CD14-positive monocyte (primary cell): ENCODE results near the gene DPM3. TPM values are rescaled to one million over a fixed set of nuclear protein-coding genes. Genes with fewer than 3 reads are reported as not detected.
"Not testable (repeated sequence)": the region's sequence is repeated elsewhere in the genome, so short reads cannot be mapped to it uniquely, and the experiment has no call there.

ENCODE experiments used
- DNase-seq, 3 donors: peaks; one replicate each; pipeline ENCODE4 v3.0.0-alpha.2; 2011 to 2022
- H2AFZ ChIP-seq: 2 replicates; pipeline ENCODE4 v1.6.0; 2012; ENCODE audit warnings: mild to moderate bottlenecking, low read depth, low read length, inconsistent platforms; ENCODE audit not compliant: insufficient read depth, poor library complexity, severe bottlenecking
- H3K27ac ChIP-seq, 2 donors: 1 replicate in 1 of 2; 2 replicates in 1 of 2; pipeline ENCODE4 v1.5.1; 2012 to 2013; ENCODE audit warnings: low read length in 2 of 2, control low read depth in 1 of 2, inconsistent platforms in 1 of 2, low read depth in 1 of 2, mild to moderate bottlenecking in 1 of 2
- H3K27me3 ChIP-seq, 2 donors: one replicate each; pipeline versions ENCODE4 v1.6.0 to v1.6.1; 2011 to 2013; ENCODE audit warnings: low read length in 2 of 2; ENCODE audit not compliant: control insufficient read depth in 2 of 2, insufficient read depth in 2 of 2
- H3K36me3 ChIP-seq, 2 donors: replicated peaks in 1 of 2; 1 replicate in 1 of 2; 2 replicates in 1 of 2; pipeline versions ENCODE4 v1.5.1 to v1.6.1; 2012 to 2013; ENCODE audit warnings: low read length in 2 of 2, control low read depth in 1 of 2, inconsistent platforms in 1 of 2, mild to moderate bottlenecking in 1 of 2; ENCODE audit not compliant: insufficient read depth in 2 of 2, control insufficient read depth in 1 of 2
- H3K4me1 ChIP-seq, 2 donors: 1 replicate in 1 of 2; 2 replicates in 1 of 2; pipeline versions ENCODE4 v1.5.1 to v1.6.1; 2012 to 2013; ENCODE audit warnings: low read length in 2 of 2, control low read depth in 1 of 2, inconsistent platforms in 1 of 2, mild to moderate bottlenecking in 1 of 2, moderate library complexity in 1 of 2; ENCODE audit not compliant: insufficient read depth in 2 of 2, control insufficient read depth in 1 of 2
- H3K4me2 ChIP-seq: replicated peaks from 2 replicates; pipeline ENCODE3; 2012; ENCODE audit warnings: low read length, moderate library complexity, mild to moderate bottlenecking; ENCODE audit not compliant: poor library complexity, severe bottlenecking; ENCODE audit errors: extremely low read depth
- H3K4me3 ChIP-seq, 3 experiments: fragments of 200-600 bp in 1 of 3; sonication (generic) in 1 of 3; replicated peaks in 1 of 3; 1 replicate in 2 of 3; 2 replicates in 1 of 3; pipeline ENCODE4 v1.5.1; 2011 to 2013; ENCODE audit warnings: low read length in 3 of 3, mild to moderate bottlenecking in 3 of 3, control low read depth in 2 of 3, low read depth in 2 of 3, inconsistent platforms in 1 of 3, moderate library complexity in 1 of 3
- H3K79me2 ChIP-seq: 2 replicates; pipeline ENCODE4 v1.6.0; 2012; ENCODE audit warnings: mild to moderate bottlenecking, control low read depth, inconsistent platforms, low read length, moderate library complexity; ENCODE audit not compliant: insufficient read depth
- H3K9ac ChIP-seq: 2 replicates; pipeline ENCODE4 v1.6.0; 2017; ENCODE audit warnings: low read length, mild to moderate bottlenecking; ENCODE audit not compliant: insufficient read depth, poor library complexity, severe bottlenecking
- H3K9me3 ChIP-seq, 2 donors: replicated peaks in 1 of 2; 1 replicate in 1 of 2; 2 replicates in 1 of 2; pipeline versions ENCODE4 v1.5.1 to v1.6.1; 2012 to 2013; ENCODE audit warnings: low read length in 2 of 2, control low read depth in 1 of 2; ENCODE audit not compliant: control insufficient read depth in 1 of 2, insufficient read depth in 1 of 2
- H4K20me1 ChIP-seq: 2 replicates; pipeline ENCODE4 v1.6.0; 2012; ENCODE audit warnings: mild to moderate bottlenecking, low read length, control low read depth, moderate library complexity; ENCODE audit not compliant: insufficient read depth
- H3K27ac Mint-ChIP-seq, 7 donors: one replicate each; pipeline ENCODE4 v1.8.0; 2020; ENCODE audit warnings: mild to moderate bottlenecking in 7 of 7, mixed read lengths in 7 of 7, moderate library complexity in 6 of 7, inconsistent platforms in 2 of 7
- H3K27me3 Mint-ChIP-seq, 3 donors: one replicate each; pipeline ENCODE4 v1.8.0; 2021 to 2022; ENCODE audit warnings: low read depth in 3 of 3, mild to moderate bottlenecking in 3 of 3, mixed read lengths in 3 of 3, moderate library complexity in 3 of 3, inconsistent platforms in 1 of 3
- H3K36me3 Mint-ChIP-seq, 2 donors: one replicate each; pipeline ENCODE4 v1.8.0; 2020; ENCODE audit warnings: mixed read lengths in 2 of 2, inconsistent platforms in 1 of 2, mild to moderate bottlenecking in 1 of 2
- H3K4me1 Mint-ChIP-seq: one replicate; pipeline ENCODE4 v1.8.0; 2020; ENCODE audit warnings: mild to moderate bottlenecking, mixed read lengths
- H3K4me3 Mint-ChIP-seq, 2 donors: one replicate each; pipeline ENCODE4 v1.8.0; 2020; ENCODE audit warnings: mild to moderate bottlenecking in 2 of 2, mixed read lengths in 2 of 2, moderate library complexity in 1 of 2
- H3K9me3 Mint-ChIP-seq, 7 donors: one replicate each; pipeline ENCODE4 v1.8.0; 2020 to 2022; ENCODE audit warnings: mixed read lengths in 7 of 7, mild to moderate bottlenecking in 6 of 7, moderate library complexity in 6 of 7, inconsistent platforms in 2 of 7
- WGBS: methylation state at CpG from one replicate; pipeline ENCODE4 v1.1.5; 2013; ENCODE audit warnings: missing lambda C conversion rate; ENCODE audit not compliant: insufficient coverage; 5-methylcytosine and 5-hydroxymethylcytosine counted together
- intact Hi-C, 2 donors: fragments of 100-400 bp; cut with micrococcal nuclease; formaldehyde crosslinking; loops; one replicate each; pipeline versions ENCODE4 v1.15.0 to v1.15.1; 2023
- polyA plus RNA-seq, 3 donors: library from polyadenylated mRNA; depleted of rRNA in 1 of 3; unstranded in 2 of 3; stranded (reverse) in 1 of 3; fragments of 300-500 nt in 2 of 3; fragments of >200 nt in 1 of 3; fragmentation: Illumina TruSeq in 2 of 3; gene quantifications; 1 replicate in 2 of 3; 2 replicates in 1 of 3; pipeline ENCODE4 v1.2.3, GENCODE V29; 2012 to 2021
- TF ChIP-seq, protein P1 (sequence below): fragments of 200-600 bp; IDR thresholded peaks from one replicate; pipeline ENCODE4 v1.8.0; 2022; ENCODE audit warnings: antibody characterized with exemption, mild to moderate bottlenecking

Gene DPM3
- polyA plus RNA-seq, 3 donors, result 99.9 to 141 (median 105) TPM

DNA sequence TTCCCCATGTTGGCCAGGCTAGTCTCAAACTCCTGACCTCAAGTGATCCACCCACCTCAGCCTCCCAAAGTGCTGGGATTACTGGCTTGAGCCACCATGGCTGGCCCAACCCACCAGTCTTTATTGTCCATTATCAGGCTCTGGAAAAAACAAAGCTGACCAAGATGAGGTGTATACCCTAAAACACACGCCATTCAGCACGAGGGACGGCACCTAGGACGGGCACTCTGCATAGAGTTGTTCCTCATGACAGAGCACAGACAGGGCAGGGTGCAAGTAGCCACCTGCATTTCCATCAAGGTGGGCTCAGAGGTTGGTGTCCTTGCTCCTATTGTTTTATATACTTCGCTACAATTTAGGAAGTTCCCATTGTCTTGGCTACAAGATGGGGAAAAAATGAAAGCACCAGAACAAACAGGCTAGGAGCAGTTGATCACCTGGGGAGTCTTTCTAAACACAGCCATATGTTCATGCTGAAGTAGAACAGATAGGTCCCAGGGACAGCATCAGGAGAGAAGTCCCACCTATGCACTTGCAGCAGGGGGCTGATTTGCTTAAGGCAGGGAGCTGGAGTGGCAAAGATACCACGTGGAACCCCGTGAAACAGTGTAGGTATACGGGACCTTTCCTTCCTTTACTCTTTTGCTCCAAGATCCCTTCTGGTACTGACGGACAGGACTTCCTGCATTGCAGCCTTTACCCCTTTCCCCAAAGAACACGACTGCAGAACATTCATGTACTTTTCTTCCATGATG is 28.3 kb upstream of the DPM3 start:
- H3K27ac ChIP-seq, result no peak overlapping the region
- peak overlapping the region in 2 of 7 donors; percentile 1 to 41 for H3K27ac Mint-ChIP-seq
- 95% methylated on average over 7 of the region's 10 CpGs for WGBS
- H3K4me3 ChIP-seq, result no peak overlapping the region
- peaks cover 14 to 19% of the 10 kb centered on the region in 2 donors for H3K36me3 ChIP-seq
- no peak for DNase-seq
- no peaks in the 10 kb centered on the region for H4K20me1 ChIP-seq
- no peak overlapping the region for H3K9ac ChIP-seq
- no peak overlapping the region for H3K4me3 Mint-ChIP-seq
- peaks cover 31% of the 10 kb centered on the region for H3K4me1 Mint-ChIP-seq
- peaks cover 29 to 31% of the 10 kb centered on the region in 2 donors for H3K4me1 ChIP-seq
- H3K36me3 Mint-ChIP-seq, result peaks cover 19 to 30% of the 10 kb centered on the region in 2 donors
- H3K27me3 ChIP-seq, result peaks cover 0 to 15% of the 10 kb centered on the region in 2 donors
- peaks cover 0 to 11% (median 6%) of the 10 kb centered on the region in 7 donors for H3K9me3 Mint-ChIP-seq
- no peak overlapping the region for H3K4me2 ChIP-seq
- H2AFZ ChIP-seq, result no peak overlapping the region
- H3K27me3 Mint-ChIP-seq, result peaks cover 16 to 27% (median 24%) of the 10 kb centered on the region in 3 donors
- TF ChIP-seq, protein P1, sequence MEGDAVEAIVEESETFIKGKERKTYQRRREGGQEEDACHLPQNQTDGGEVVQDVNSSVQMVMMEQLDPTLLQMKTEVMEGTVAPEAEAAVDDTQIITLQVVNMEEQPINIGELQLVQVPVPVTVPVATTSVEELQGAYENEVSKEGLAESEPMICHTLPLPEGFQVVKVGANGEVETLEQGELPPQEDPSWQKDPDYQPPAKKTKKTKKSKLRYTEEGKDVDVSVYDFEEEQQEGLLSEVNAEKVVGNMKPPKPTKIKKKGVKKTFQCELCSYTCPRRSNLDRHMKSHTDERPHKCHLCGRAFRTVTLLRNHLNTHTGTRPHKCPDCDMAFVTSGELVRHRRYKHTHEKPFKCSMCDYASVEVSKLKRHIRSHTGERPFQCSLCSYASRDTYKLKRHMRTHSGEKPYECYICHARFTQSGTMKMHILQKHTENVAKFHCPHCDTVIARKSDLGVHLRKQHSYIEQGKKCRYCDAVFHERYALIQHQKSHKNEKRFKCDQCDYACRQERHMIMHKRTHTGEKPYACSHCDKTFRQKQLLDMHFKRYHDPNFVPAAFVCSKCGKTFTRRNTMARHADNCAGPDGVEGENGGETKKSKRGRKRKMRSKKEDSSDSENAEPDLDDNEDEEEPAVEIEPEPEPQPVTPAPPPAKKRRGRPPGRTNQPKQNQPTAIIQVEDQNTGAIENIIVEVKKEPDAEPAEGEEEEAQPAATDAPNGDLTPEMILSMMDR, result no peak
- no peaks in the 10 kb centered on the region for H3K9me3 ChIP-seq
- intact Hi-C loops, result loop anchor here in 1 of 2 donors (5.0 kb wide), 1 partner anchor 41 kb away; the partner anchor contains the start of gene EFNA1
- peaks cover 21% of the 10 kb centered on the region for H3K79me2 ChIP-seq

GRCh38 chr1:155168105-155168445 is 27.7 kb upstream of the DPM3 start:
- Histone ChIP-seq H3K36me3 (peaks cover 14 to 19% of the 10 kb centered on the region in 2 donors), H3K4me1 (peaks cover 25 to 26% of the 10 kb centered on the region in 2 donors), H3K79me2 (peaks cover 19% of the 10 kb centered on the region), H3K27me3 (peaks cover 0 to 15% of the 10 kb centered on the region in 2 donors)
- not testable (repeated sequence) for H3K27ac Mint-ChIP-seq, H4K20me1 ChIP-seq, H3K27ac ChIP-seq, H3K4me3 ChIP-seq, H2AFZ ChIP-seq, H3K9me3 ChIP-seq, DNase-seq, H3K4me3 Mint-ChIP-seq, H3K9ac ChIP-seq, H3K4me2 ChIP-seq
- intact Hi-C loops, result loop anchor here in 1 of 2 donors (5.0 kb wide), 1 partner anchor 41 kb away; the partner anchor contains the start of gene EFNA1
- 33% methylated on average over 4 of the region's 4 CpGs for WGBS
- H3K36me3 Mint-ChIP-seq, result peaks cover 19 to 30% of the 10 kb centered on the region in 2 donors
- peaks cover 16 to 23% (median 22%) of the 10 kb centered on the region in 3 donors for H3K27me3 Mint-ChIP-seq
- H3K9me3 Mint-ChIP-seq, result peaks cover 0 to 11% (median 6%) of the 10 kb centered on the region in 7 donors
- TF ChIP-seq, protein P1, result peak; percentile 14
- H3K4me1 Mint-ChIP-seq, result peaks cover 26% of the 10 kb centered on the region
